HG03469 (cell line): ENCODE measurements around the gene CGB8.

Experiments used
- ATAC-seq: cut with Tn5 transposase; IDR thresholded peaks from one replicate; pipeline ENCODE4 v1.9.1; 2021; ENCODE audit warnings: mild to moderate bottlenecking, moderate library complexity, moderate number of reproducible peaks; ENCODE audit not compliant: unreplicated experiment

CGB8 gene

DNA sequence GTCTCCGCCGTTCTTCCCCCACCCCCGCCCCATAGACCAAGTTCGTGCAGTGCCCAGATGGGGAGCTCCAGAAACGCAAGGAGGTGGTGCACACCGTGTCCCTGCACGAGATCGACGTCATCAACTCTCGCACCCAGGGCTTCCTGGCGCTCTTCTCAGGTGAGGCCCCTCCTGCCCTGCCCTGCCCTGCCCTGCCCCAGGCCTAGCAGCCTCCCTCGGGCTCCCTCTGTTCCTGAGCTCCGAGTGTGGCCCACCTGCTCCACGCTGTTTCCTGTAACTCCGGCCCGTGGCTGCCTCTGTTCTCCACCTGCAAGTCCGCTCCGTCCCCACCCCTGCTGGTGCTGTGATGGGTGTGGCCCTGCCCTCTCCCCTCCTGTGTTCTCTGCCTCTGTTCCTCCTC is 38.5 kb downstream of the CGB8 start:
- ATAC-seq, result no peak

GRCh38 chr19:49009828-49010227 is 39.1 kb downstream of the CGB8 start:
- no peak for ATAC-seq

GRCh38 chr19:49006905-49007304 is 42.0 kb downstream of the CGB8 start:
- no peak for ATAC-seq

- no peak for ATAC-seq
Observed at GRCh38 chr19:49004964-49005614, 43.8 kb downstream of the CGB8 start.

- ATAC-seq, result no peak
Observed at GRCh38 chr19:49004133-49004532, 44.8 kb downstream of the CGB8 start.

DNA sequence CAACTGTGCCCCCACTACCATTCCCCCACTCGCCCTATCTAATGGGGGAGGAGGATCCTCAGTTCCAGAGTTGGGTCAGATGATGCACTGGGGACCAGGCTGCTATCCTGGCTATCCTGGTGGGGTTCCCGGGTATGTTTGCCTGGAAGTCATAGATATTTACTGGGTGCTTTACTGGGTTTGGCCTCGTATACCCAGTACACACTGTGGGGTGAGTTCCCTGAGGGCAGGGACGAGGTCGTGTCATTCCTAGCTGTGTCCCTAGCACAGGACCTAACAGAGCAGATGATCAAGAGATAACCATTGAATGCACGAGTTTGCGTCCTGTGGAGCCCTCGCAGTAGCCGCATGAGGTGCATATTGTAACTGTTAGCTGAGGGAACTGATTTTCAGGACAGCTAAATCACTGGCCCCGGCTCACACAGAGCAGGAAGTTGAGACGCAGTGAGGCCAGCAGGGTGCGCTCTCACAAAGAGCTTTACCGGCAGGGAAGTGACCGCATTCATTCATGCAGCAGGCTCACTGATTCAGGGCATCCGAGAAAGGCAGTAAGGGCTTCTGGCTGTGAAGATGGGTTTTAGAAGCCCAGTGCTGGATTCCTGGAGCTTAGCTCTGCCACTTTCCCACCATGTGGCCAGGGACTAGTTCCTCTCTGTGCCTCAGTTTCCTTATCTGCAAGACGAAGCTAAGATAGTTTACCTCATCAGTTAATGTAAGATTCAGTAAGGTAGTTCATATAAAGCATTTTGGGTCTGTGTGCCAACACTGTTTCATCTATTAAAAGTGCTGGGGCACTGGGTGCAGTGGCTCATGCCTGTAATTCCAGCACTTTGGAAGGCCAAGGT is 49.2 kb downstream of the CGB8 start:
- no peak for ATAC-seq

DNA sequence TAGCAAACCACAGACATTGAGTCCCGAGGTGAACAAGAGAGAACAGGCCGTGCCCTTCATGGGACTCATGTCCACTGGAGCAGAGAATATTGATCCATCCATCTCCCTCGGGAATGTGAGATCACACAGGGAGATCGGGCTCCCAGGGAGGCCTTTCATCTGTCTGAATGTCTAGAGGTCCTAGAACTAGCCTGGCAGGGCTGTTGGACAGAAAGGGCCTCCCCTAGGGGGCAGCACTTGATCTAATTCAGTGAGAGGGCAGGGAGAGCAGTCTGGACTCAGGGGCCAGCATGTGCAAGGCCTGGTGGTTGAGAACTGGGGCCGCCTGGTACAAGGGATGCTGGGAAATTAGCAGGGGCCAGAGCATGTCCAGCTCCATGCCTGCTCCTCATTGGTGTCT is 50.9 kb downstream of the CGB8 start:
- no peak for ATAC-seq
